Nephron (organoid): ENCODE results near the gene GET3.

Source experiments
- H3K27ac Mint-ChIP-seq, 3 experiments: 2 replicates each; pipeline ENCODE4 v1.8.0; 2020; ENCODE audit warnings: mixed read lengths in 3 of 3, mild to moderate bottlenecking in 2 of 3, moderate library complexity in 1 of 3
- H3K27me3 Mint-ChIP-seq: 2 replicates; pipeline ENCODE4 v1.8.0; 2021; ENCODE audit warnings: low read depth, mild to moderate bottlenecking, moderate library complexity, mixed read lengths
- H3K36me3 Mint-ChIP-seq: 2 replicates; pipeline ENCODE4 v1.8.0; 2020; ENCODE audit warnings: low read depth, mixed read lengths
- H3K4me1 Mint-ChIP-seq: 2 replicates; pipeline ENCODE4 v1.8.0; 2020; ENCODE audit warnings: mixed read lengths
- H3K4me3 Mint-ChIP-seq, 3 experiments: 2 replicates each; pipeline ENCODE4 v1.8.0; 2020; ENCODE audit warnings: mild to moderate bottlenecking in 3 of 3, mixed read lengths in 3 of 3, moderate library complexity in 2 of 3
- H3K9me3 Mint-ChIP-seq: 2 replicates; pipeline ENCODE4 v1.8.0; 2020; ENCODE audit warnings: mixed read lengths
- TF ChIP-seq, protein P1 (sequence below), 3 experiments: fragments of 200-600 bp; sonication (generic); IDR thresholded peaks; one replicate each; pipeline ENCODE4 v1.5.0; 2021; ENCODE audit warnings: antibody characterized with exemption in 3 of 3; ENCODE audit not compliant: unreplicated experiment in 3 of 3

Gene GET3

GRCh38 chr19:12751635-12752034 lies 14.3 kb downstream of the GET3 start, which contains the start of gene BEST2:
BEST2 (plus strand) TSS chr19:12751791; CDS start chr19:12752593, 802 bp downstream.
- TF ChIP-seq, protein P1, sequence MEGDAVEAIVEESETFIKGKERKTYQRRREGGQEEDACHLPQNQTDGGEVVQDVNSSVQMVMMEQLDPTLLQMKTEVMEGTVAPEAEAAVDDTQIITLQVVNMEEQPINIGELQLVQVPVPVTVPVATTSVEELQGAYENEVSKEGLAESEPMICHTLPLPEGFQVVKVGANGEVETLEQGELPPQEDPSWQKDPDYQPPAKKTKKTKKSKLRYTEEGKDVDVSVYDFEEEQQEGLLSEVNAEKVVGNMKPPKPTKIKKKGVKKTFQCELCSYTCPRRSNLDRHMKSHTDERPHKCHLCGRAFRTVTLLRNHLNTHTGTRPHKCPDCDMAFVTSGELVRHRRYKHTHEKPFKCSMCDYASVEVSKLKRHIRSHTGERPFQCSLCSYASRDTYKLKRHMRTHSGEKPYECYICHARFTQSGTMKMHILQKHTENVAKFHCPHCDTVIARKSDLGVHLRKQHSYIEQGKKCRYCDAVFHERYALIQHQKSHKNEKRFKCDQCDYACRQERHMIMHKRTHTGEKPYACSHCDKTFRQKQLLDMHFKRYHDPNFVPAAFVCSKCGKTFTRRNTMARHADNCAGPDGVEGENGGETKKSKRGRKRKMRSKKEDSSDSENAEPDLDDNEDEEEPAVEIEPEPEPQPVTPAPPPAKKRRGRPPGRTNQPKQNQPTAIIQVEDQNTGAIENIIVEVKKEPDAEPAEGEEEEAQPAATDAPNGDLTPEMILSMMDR (IDR thresholded peaks at IDR 0.05; ENCODE audit: unreplicated experiment in 3 of 3): no peak
- Mint-ChIP-seq H3K36me3 (peaks cover 18% of the 10 kb centered on the region), H3K27ac (no peak within 1 kb of the TSS), H3K27me3 (peaks cover 54% of the 10 kb centered on the region), H3K4me3 (no peak within 1 kb of the TSS), H3K4me1 (no peaks in the 10 kb centered on the region), H3K9me3 (peaks cover 4% of the 10 kb centered on the region)

GRCh38 chr19:12752056-12752781 lies 14.9 kb downstream of the GET3 start:
- peaks cover 12% of the 10 kb centered on the region for H3K36me3 Mint-ChIP-seq
- H3K4me1 Mint-ChIP-seq: no peaks in the 10 kb centered on the region
- no peak overlapping the region for H3K4me3 Mint-ChIP-seq
- no peak overlapping the region for H3K27ac Mint-ChIP-seq
- peaks cover 54% of the 10 kb centered on the region for H3K27me3 Mint-ChIP-seq
- peaks cover 4% of the 10 kb centered on the region for H3K9me3 Mint-ChIP-seq
- TF ChIP-seq, protein P1 (IDR thresholded peaks at IDR 0.05; ENCODE audit: unreplicated experiment in 3 of 3): no peak

GRCh38 chr19:12754465-12755196 lies 17.3 kb downstream of the GET3 start:
- TF ChIP-seq, protein P1 (IDR thresholded peaks at IDR 0.05; ENCODE audit: unreplicated experiment in 3 of 3): no peak
- Mint-ChIP-seq H3K9me3 (no peaks in the 10 kb centered on the region), H3K4me1 (no peaks in the 10 kb centered on the region), H3K27ac (no peak overlapping the region), H3K4me3 (no peak overlapping the region), H3K27me3 (peaks cover 41% of the 10 kb centered on the region), H3K36me3 (no peaks in the 10 kb centered on the region)

GRCh38 chr19:12756150-12756883 lies 19.0 kb downstream of the GET3 start:
- TF ChIP-seq, protein P1 (IDR thresholded peaks at IDR 0.05; ENCODE audit: unreplicated experiment in 3 of 3): no peak
- Mint-ChIP-seq H3K27ac (no peak overlapping the region), H3K4me3 (peak overlapping the region; percentile 4 to 42 (median 27)), H3K36me3 (peaks cover 4% of the 10 kb centered on the region), H3K27me3 (peaks cover 24% of the 10 kb centered on the region), H3K4me1 (no peaks in the 10 kb centered on the region), H3K9me3 (no peaks in the 10 kb centered on the region)

GRCh38 chr19:12757544-12758274 lies 20.4 kb downstream of the GET3 start:
- Mint-ChIP-seq H3K36me3 (peaks cover 9% of the 10 kb centered on the region), H3K4me3 (peak overlapping the region; percentile 69 to 76 (median 71)), H3K27ac (peak overlapping the region in 1 of 3 experiments; percentile 56), H3K9me3 (no peaks in the 10 kb centered on the region), H3K4me1 (no peaks in the 10 kb centered on the region), H3K27me3 (peaks cover 11% of the 10 kb centered on the region)
- TF ChIP-seq, protein P1 (IDR thresholded peaks at IDR 0.05; ENCODE audit: unreplicated experiment in 3 of 3): peak; percentile 93 to 95 (median 94)
